WTC11 (cell line): ENCODE data around the gene SYNRG.

Source experiments
- AFF4 ChIP-seq: sonication (generic); formaldehyde crosslinking; IDR thresholded peaks from 2 replicates; pipeline ENCODE4 v1.8.1; 2023; ENCODE audit warnings: mild to moderate bottlenecking, missing genetic modification reagents, borderline replicate concordance
- CTCF ChIP-seq: fragments of 200-600 bp; IDR thresholded peaks from 2 replicates; pipeline ENCODE4 v1.8.0; 2022; ENCODE audit warnings: antibody characterized with exemption
- MAX ChIP-seq: sonication (generic); formaldehyde crosslinking; IDR thresholded peaks from 2 replicates; pipeline ENCODE4 v1.8.0; 2022; ENCODE audit warnings: mild to moderate bottlenecking, missing genetic modification reagents
- RELA ChIP-seq: sonication (generic); formaldehyde crosslinking; IDR thresholded peaks from 2 replicates; pipeline ENCODE4 v1.8.1; 2022; ENCODE audit warnings: missing genetic modification reagents, mild to moderate bottlenecking, borderline replicate concordance
- SP1 ChIP-seq: sonication (generic); formaldehyde crosslinking; conservative IDR thresholded peaks from 2 replicates; pipeline ENCODE4 v1.8.1; 2022; ENCODE audit warnings: missing genetic modification reagents
- TCF7 ChIP-seq: sonication (generic); formaldehyde crosslinking; IDR thresholded peaks from 2 replicates; pipeline ENCODE4 v1.8.0; 2022; ENCODE audit warnings: mild to moderate bottlenecking, low read depth, missing genetic modification reagents, moderate library complexity
- TEAD4 ChIP-seq: sonication (generic); formaldehyde crosslinking; IDR thresholded peaks from 2 replicates; pipeline ENCODE4 v1.8.0; 2022; ENCODE audit warnings: mild to moderate bottlenecking, missing genetic modification reagents
- USF2 ChIP-seq: sonication (generic); formaldehyde crosslinking; IDR thresholded peaks from 2 replicates; pipeline ENCODE4 v1.8.1; 2023; ENCODE audit warnings: mild to moderate bottlenecking, missing genetic modification reagents, moderate library complexity

GRCh38 chr17:37517881-37518280 is 91.3 kb downstream of the SYNRG start:
- TF ChIP-seq TEAD4 (CRISPR knock-in tag) (no peak), TCF7 (CRISPR knock-in tag) (no peak), CTCF (no peak), MAX (CRISPR knock-in tag) (no peak), RELA (no peak), AFF4 (CRISPR knock-in tag) (no peak), USF2 (CRISPR knock-in tag) (no peak), SP1 (CRISPR knock-in tag) (no peak)
